Sigmoid colon (tissue), 7 donors: ENCODE data around the gene RTCA. TPM values are rescaled to one million over a fixed set of nuclear protein-coding genes. Genes with fewer than 3 reads are reported as not detected.

Source experiments
- DNase-seq: peaks from one replicate; pipeline ENCODE4 v3.0.0-alpha.2; 2019
- H3K27ac ChIP-seq, 4 donors: fragments of 200-600 bp; sonication (generic); one replicate each; pipeline ENCODE4 v1.5.1; 2016 to 2019; ENCODE audit warnings: mild to moderate bottlenecking in 1 of 4
- H3K27me3 ChIP-seq, 3 donors: fragments of 200-600 bp; sonication (generic); one replicate each; pipeline ENCODE4 v1.5.1; 2019; ENCODE audit warnings: mild to moderate bottlenecking in 1 of 3
- H3K36me3 ChIP-seq, 4 donors: fragments of 200-600 bp; sonication (generic); one replicate each; pipeline ENCODE4 v1.5.1; 2016 to 2019
- H3K4me1 ChIP-seq, 4 donors: fragments of 200-600 bp; sonication (generic); one replicate each; pipeline ENCODE4 v1.5.1; 2017 to 2019
- H3K4me3 ChIP-seq, 4 donors: fragments of 200-600 bp; sonication (generic); one replicate each; pipeline ENCODE4 v1.5.1; 2017 to 2019; ENCODE audit warnings: mild to moderate bottlenecking in 2 of 4, moderate library complexity in 1 of 4
- H3K9me3 ChIP-seq, 4 donors: fragments of 200-600 bp in 3 of 4; sonication (generic) in 3 of 4; one replicate each; pipeline versions ENCODE4 v1.5.1 to v1.6.1; 2013 to 2019
- CTCF ChIP-seq, 4 experiments: fragments of 450-650 bp in 3 of 4; fragments of 200-600 bp in 1 of 4; IDR thresholded peaks; one replicate each; pipeline ENCODE4 v1.5.1; 2016 to 2019; ENCODE audit warnings: antibody characterized with exemption in 4 of 4, mild to moderate bottlenecking in 3 of 4, moderate library complexity in 2 of 4
- EP300 ChIP-seq, 4 donors: sonication (generic); formaldehyde crosslinking; IDR thresholded peaks; one replicate each; pipeline ENCODE4 v1.6.1; 2017; ENCODE audit warnings: antibody characterized with exemption in 4 of 4
- POLR2A ChIP-seq, 2 donors: fragments of 450-650 bp; IDR thresholded peaks; one replicate each; pipeline ENCODE4 v1.6.1; 2016; ENCODE audit warnings: antibody characterized with exemption in 2 of 2, mild to moderate bottlenecking in 2 of 2, moderate library complexity in 2 of 2
- POLR2AphosphoS5 ChIP-seq, 4 donors: sonication (generic); formaldehyde crosslinking; IDR thresholded peaks; one replicate each; pipeline ENCODE4 v1.6.1; 2017; ENCODE audit warnings: antibody characterized with exemption in 4 of 4
- WGBS, 2 donors: extraction: QIAGEN DNeasy Blood & Tissue Kit; methylation state at CpG; one replicate each; pipeline ENCODE4 v1.1.7; 2013; 5-methylcytosine and 5-hydroxymethylcytosine counted together
- intact Hi-C: fragments of 100-400 bp; cut with DNase I; formaldehyde crosslinking; loops from one replicate; pipeline ENCODE4 v1.15.1; 2023
- polyA plus RNA-seq, 3 donors: library from polyadenylated mRNA; stranded (reverse); fragments of 200-250 nt; gene quantifications; one replicate each; pipeline ENCODE4 v1.2.3, GENCODE V29; 2013
- total RNA-seq, 4 donors: library from RNA; depleted of rRNA; stranded (reverse); fragments of >200 nt; gene quantifications; one replicate each; pipeline ENCODE4 v1.1.0, GENCODE V29; 2016
- donor health status: healthy with polysubstance abuse.
- donor health status: Bipolar disorder and iron deficiency.
- donor health status: healthy.

RTCA gene
- total and polyA plus RNA-seq, 7 donors = 16.3 to 43.7 (median 24.3) TPM

GRCh38 chr1:100234432-100234831 lies 31.6 kb upstream of the RTCA start:
- Histone ChIP-seq H3K27ac (no peak overlapping the region), H3K36me3 (peaks cover 0 to 78% (median 5%) of the 10 kb centered on the region in 4 donors), H3K4me3 (no peak overlapping the region), H3K4me1 (no peaks in the 10 kb centered on the region), H3K9me3 (no peaks in the 10 kb centered on the region), H3K27me3 (no peaks in the 10 kb centered on the region)
- intact Hi-C loops = no loop called here
- DNase-seq = no peak
- WGBS, 2 donors = 92 to 97% methylated on average over 1 of the region's 1 CpG
- TF ChIP-seq EP300 (IDR thresholded peaks at IDR 0.05) = no peak
- TF ChIP-seq POLR2A (IDR thresholded peaks at IDR 0.05) = no peak
- TF ChIP-seq CTCF (IDR thresholded peaks at IDR 0.05) = no peak
- TF ChIP-seq POLR2AphosphoS5 (IDR thresholded peaks at IDR 0.05) = no peak

GRCh38 chr1:100237091-100237490 lies 28.9 kb upstream of the RTCA start:
- no peak for DNase-seq
- no peaks in the 10 kb centered on the region for H3K4me1 ChIP-seq
- peaks cover 0 to 58% (median 2%) of the 10 kb centered on the region in 4 donors for H3K36me3 ChIP-seq
- no peak overlapping the region for H3K4me3 ChIP-seq
- TF ChIP-seq EP300 (IDR thresholded peaks at IDR 0.05) = no peak
- no peak for TF ChIP-seq POLR2AphosphoS5 (IDR thresholded peaks at IDR 0.05)
- no peak for TF ChIP-seq CTCF (IDR thresholded peaks at IDR 0.05)
- TF ChIP-seq POLR2A (IDR thresholded peaks at IDR 0.05) = no peak
- intact Hi-C loops = no loop called here
- 97% methylated on average over 3 of the region's 3 CpGs for WGBS, 2 donors
- no peaks in the 10 kb centered on the region for H3K9me3 ChIP-seq
- no peak overlapping the region for H3K27ac ChIP-seq
- no peaks in the 10 kb centered on the region for H3K27me3 ChIP-seq

GRCh38 chr1:100239961-100240360 lies 26.1 kb upstream of the RTCA start:
- Histone ChIP-seq H3K27ac (no peak overlapping the region), H3K4me3 (no peak overlapping the region), H3K4me1 (no peaks in the 10 kb centered on the region), H3K27me3 (no peaks in the 10 kb centered on the region), H3K9me3 (no peaks in the 10 kb centered on the region), H3K36me3 (peaks cover 0 to 33% (median 0%) of the 10 kb centered on the region in 4 donors)
- DNase-seq = no peak
- TF ChIP-seq POLR2A (IDR thresholded peaks at IDR 0.05) = no peak
- no peak for TF ChIP-seq EP300 (IDR thresholded peaks at IDR 0.05)
- no peak for TF ChIP-seq CTCF (IDR thresholded peaks at IDR 0.05)
- TF ChIP-seq POLR2AphosphoS5 (IDR thresholded peaks at IDR 0.05) = no peak
- intact Hi-C loops = loop anchor here (10.0 kb wide), 1 partner anchor 655 kb away; the partner anchor contains the start of genes EXTL2 and SLC30A7

GRCh38 chr1:100240631-100241030 lies 25.4 kb upstream of the RTCA start:
- no peak for DNase-seq
- Histone ChIP-seq H3K36me3 (peaks cover 0 to 27% (median 0%) of the 10 kb centered on the region in 4 donors), H3K4me1 (no peaks in the 10 kb centered on the region), H3K27me3 (no peaks in the 10 kb centered on the region), H3K27ac (no peak overlapping the region), H3K4me3 (no peak overlapping the region), H3K9me3 (no peaks in the 10 kb centered on the region)
- TF ChIP-seq POLR2AphosphoS5 (IDR thresholded peaks at IDR 0.05) (no peak), POLR2A (IDR thresholded peaks at IDR 0.05) (no peak), CTCF (IDR thresholded peaks at IDR 0.05) (no peak), EP300 (IDR thresholded peaks at IDR 0.05) (no peak)
- 86 to 88% methylated on average over 4 of the region's 4 CpGs for WGBS, 2 donors
- intact Hi-C loops = loop anchor here (10.0 kb wide), 1 partner anchor 654 kb away; the partner anchor contains the start of genes EXTL2 and SLC30A7

GRCh38 chr1:100246738-100247137 lies 19.3 kb upstream of the RTCA start:
- Histone ChIP-seq H3K4me1 (peaks cover 0 to 16% (median 8%) of the 10 kb centered on the region in 4 donors), H3K9me3 (no peaks in the 10 kb centered on the region), H3K36me3 (no peaks in the 10 kb centered on the region), H3K27me3 (no peaks in the 10 kb centered on the region), H3K4me3 (no peak overlapping the region), H3K27ac (no peak overlapping the region)
- TF ChIP-seq POLR2AphosphoS5 (IDR thresholded peaks at IDR 0.05) = no peak
- no peak for TF ChIP-seq EP300 (IDR thresholded peaks at IDR 0.05)
- no peak for TF ChIP-seq POLR2A (IDR thresholded peaks at IDR 0.05)
- TF ChIP-seq CTCF (IDR thresholded peaks at IDR 0.05) = no peak
- intact Hi-C loops = loop anchor here (2.0 to 10.0 kb wide), 5 partner anchors 114 to 648 kb away; partner anchors contain the start of genes EXTL2, SASS6, SLC30A7 and SLC35A3
- WGBS, 2 donors = 75 to 82% methylated on average over 4 of the region's 4 CpGs
- no peak for DNase-seq
